HepG2 (cell line): ENCODE data around the gene LEPROT. TPM values are rescaled to one million over a fixed set of nuclear protein-coding genes. Genes with fewer than 3 reads are reported as not detected.

Experiments
- BORCS8-MEF2B ChIP-seq: sonication (generic); formaldehyde crosslinking; IDR thresholded peaks from 2 replicates; pipeline ENCODE4 v1.8.0; 2022; ENCODE audit warnings: mild to moderate bottlenecking, missing genetic modification reagents
- CREM ChIP-seq, 2 experiments: sonication (generic) in 1 of 2; formaldehyde crosslinking in 1 of 2; IDR thresholded peaks; 2 replicates each; pipeline versions ENCODE4 v1.4.0 to v1.6.1; 2016 to 2020; ENCODE audit warnings: antibody characterized with exemption in 1 of 2, mild to moderate bottlenecking in 1 of 2, missing genetic modification reagents in 1 of 2
- DPF2 ChIP-seq: sonication (generic); formaldehyde crosslinking; IDR thresholded peaks from 2 replicates; pipeline ENCODE4 v1.4.0; 2020; ENCODE audit warnings: mild to moderate bottlenecking, low read depth, missing genetic modification reagents, borderline replicate concordance
- EHMT2 ChIP-seq: fragments of 200-600 bp; sonication (generic); IDR thresholded peaks from 2 replicates; pipeline ENCODE4 v1.7.0; 2017; ENCODE audit warnings: antibody characterized with exemption, low read depth, low read length, borderline replicate concordance
- ETV6 ChIP-seq: sonication (generic); formaldehyde crosslinking; conservative IDR thresholded peaks from 2 replicates; pipeline ENCODE4 v1.4.0; 2020; ENCODE audit warnings: missing genetic modification reagents
- GATAD2A ChIP-seq: IDR thresholded peaks from 2 replicates; pipeline ENCODE4 v1.6.1; 2016
- HMG20A ChIP-seq: IDR thresholded peaks from 2 replicates; pipeline ENCODE4 v1.6.1; 2016; ENCODE audit warnings: borderline replicate concordance
- HMG20B ChIP-seq: conservative IDR thresholded peaks from 2 replicates; pipeline ENCODE4 v1.6.1; 2016; ENCODE audit warnings: missing genetic modification reagents, missing compliant biosample characterization
- IKZF1 ChIP-seq: fragments of 450-650 bp; IDR thresholded peaks from 2 replicates; pipeline ENCODE4 v1.7.1; 2016
- NCOA1 ChIP-seq: sonication (generic); formaldehyde crosslinking; IDR thresholded peaks from 2 replicates; pipeline ENCODE4 v1.9.0; 2021; ENCODE audit warnings: missing genetic modification reagents
- NFIC ChIP-seq: IDR thresholded peaks from 2 replicates; pipeline ENCODE4 v1.6.1; 2012; ENCODE audit warnings: mild to moderate bottlenecking, low read length, inconsistent platforms
- RAD21 ChIP-seq: fragments of 450-650 bp; formaldehyde crosslinking; IDR thresholded peaks from 2 replicates; pipeline ENCODE4 v1.5.0; 2020; ENCODE audit warnings: mild to moderate bottlenecking
- RAD51 ChIP-seq: fragments of 450-650 bp; IDR thresholded peaks from 2 replicates; pipeline ENCODE4 v1.6.1; 2016; ENCODE audit warnings: borderline replicate concordance
- SMAD1 ChIP-seq: sonication (generic); formaldehyde crosslinking; IDR thresholded peaks from 2 replicates; pipeline ENCODE4 v1.4.0; 2020; ENCODE audit warnings: missing genetic modification reagents, low read depth, mild to moderate bottlenecking, borderline replicate concordance
- SRF ChIP-seq: IDR thresholded peaks from 2 replicates; pipeline ENCODE4 v1.6.1; 2011; ENCODE audit warnings: mild to moderate bottlenecking, low read depth, low read length, moderate library complexity
- TAF1 ChIP-seq: sonication (generic); formaldehyde crosslinking; IDR thresholded peaks from 2 replicates; pipeline ENCODE4 v1.4.0; 2020; ENCODE audit warnings: missing genetic modification reagents
- TCF7 ChIP-seq: sonication (generic); IDR thresholded peaks from 2 replicates; pipeline ENCODE4 v1.6.1; 2016; ENCODE audit warnings: antibody characterized with exemption, low read depth
- TFDP2 ChIP-seq: sonication (generic); formaldehyde crosslinking; IDR thresholded peaks from 2 replicates; pipeline ENCODE4 v1.4.0; 2020; ENCODE audit warnings: missing genetic modification reagents
- THRA ChIP-seq: sonication (generic); formaldehyde crosslinking; IDR thresholded peaks from 2 replicates; pipeline ENCODE4 v1.4.0; 2020; ENCODE audit warnings: missing genetic modification reagents, borderline replicate concordance
- YEATS2 ChIP-seq: sonication (generic); formaldehyde crosslinking; IDR thresholded peaks from 2 replicates; pipeline ENCODE4 v1.4.0; 2020; ENCODE audit warnings: missing genetic modification reagents, borderline replicate concordance
- ZBTB20 ChIP-seq: sonication (generic); formaldehyde crosslinking; IDR thresholded peaks from 2 replicates; pipeline ENCODE4 v1.8.1; 2023; ENCODE audit warnings: missing genetic modification reagents, low read depth, mild to moderate bottlenecking, borderline replicate concordance
- ZFP36L1 ChIP-seq: sonication (generic); formaldehyde crosslinking; IDR thresholded peaks from 2 replicates; pipeline ENCODE4 v1.8.0; 2022; ENCODE audit warnings: mild to moderate bottlenecking, missing genetic modification reagents, moderate library complexity
- ZNF337 ChIP-seq: sonication (generic); formaldehyde crosslinking; IDR thresholded peaks from 2 replicates; pipeline ENCODE4 v1.5.1; 2020; ENCODE audit warnings: missing genetic modification reagents, low read depth, mild to moderate bottlenecking, borderline replicate concordance
- ZNF567 ChIP-seq: sonication (generic); formaldehyde crosslinking; IDR thresholded peaks from 2 replicates; pipeline ENCODE4 v1.8.1; 2023; ENCODE audit warnings: mild to moderate bottlenecking, missing genetic modification reagents, borderline replicate concordance
- ZNF629 ChIP-seq: sonication (generic); formaldehyde crosslinking; conservative IDR thresholded peaks from 2 replicates; pipeline ENCODE4 v1.5.0; 2020; ENCODE audit warnings: missing genetic modification reagents
- ZNF660 ChIP-seq: sonication (generic); formaldehyde crosslinking; IDR thresholded peaks from 2 replicates; pipeline ENCODE4 v1.5.1; 2020; ENCODE audit warnings: mild to moderate bottlenecking, low read depth, missing genetic modification reagents, borderline replicate concordance
- ZSCAN12 ChIP-seq: sonication (generic); formaldehyde crosslinking; IDR thresholded peaks from 2 replicates; pipeline ENCODE4 v1.9.0; 2021; ENCODE audit warnings: mild to moderate bottlenecking, missing genetic modification reagents
- ZSCAN30 ChIP-seq: sonication (generic); formaldehyde crosslinking; IDR thresholded peaks from 2 replicates; pipeline ENCODE4 v1.5.0; 2020; ENCODE audit warnings: mild to moderate bottlenecking, missing genetic modification reagents
- polyA plus RNA-seq, 8 experiments: library from polyadenylated mRNA; depleted of rRNA in 3 of 8; stranded (reverse) in 7 of 8; unstranded in 1 of 8; fragments of >200 nt; fragmentation: Illumina TruSeq in 4 of 8; extraction: Trizol in 4 of 8; gene quantifications; 2 replicates each; pipeline versions ENCODE4 v1.2.1 to v1.2.3, GENCODE V29; 2011 to 2016; ENCODE audit warnings: low read depth in 4 of 8, missing spikeins in 1 of 8, mixed read lengths in 1 of 8; ENCODE audit not compliant: insufficient read depth in 1 of 8
- total RNA-seq, 5 experiments: library from RNA; depleted of rRNA; stranded (reverse); fragments of >200 nt; fragmentation: Illumina TruSeq; extraction: Trizol; gene quantifications; 2 replicates each; pipeline ENCODE4 v1.2.3, GENCODE V29; 2016; ENCODE audit warnings: low read depth in 1 of 5
- TF ChIP-seq, protein P1 (sequence below): sonication (generic); formaldehyde crosslinking; IDR thresholded peaks from 2 replicates; pipeline ENCODE4 v1.5.0; 2020; ENCODE audit warnings: missing genetic modification reagents, mild to moderate bottlenecking, borderline replicate concordance
- TF ChIP-seq, protein P2 (sequence below): sonication (generic); formaldehyde crosslinking; IDR thresholded peaks from 2 replicates; pipeline ENCODE4 v1.5.1; 2020; ENCODE audit warnings: missing genetic modification reagents, mild to moderate bottlenecking, borderline replicate concordance

Gene LEPROT
- total and polyA plus RNA-seq, 2 of the 13 experiments (the other 11 are each of a cell fraction or from before 2014, with no cell fraction given), result 36.8 to 51.4 TPM

DNA sequence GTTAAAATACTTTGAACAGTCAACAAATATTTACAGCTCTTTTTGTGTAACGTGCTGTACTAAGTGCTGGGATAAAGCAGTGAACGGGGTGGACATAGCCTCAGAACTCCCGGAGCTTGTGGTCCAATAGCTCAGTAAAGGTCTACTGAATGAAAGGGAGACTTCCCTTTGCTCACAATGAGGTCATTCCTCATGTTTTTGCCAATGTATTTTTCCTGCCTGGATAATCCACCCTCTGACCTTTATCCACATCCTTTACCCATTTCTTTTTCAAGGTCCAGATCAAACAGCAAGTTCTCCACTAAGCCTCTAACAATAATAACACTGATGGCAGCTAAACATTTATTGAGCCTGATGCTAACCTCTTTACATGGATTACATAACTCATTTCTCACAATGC is 55.9 kb downstream of the LEPROT start (continued):
- TF ChIP-seq ZFP36L1 (peak; percentile 29; the same call in 1 of the 2 replicates), CREM (IDR thresholded peaks at IDR 0.05) (peak; percentile 48; the same call in 1 of the 2 replicates), CREM (CRISPR knock-in tag; IDR thresholded peaks at IDR 0.05) (no peak), ZBTB20 (CRISPR knock-in tag) (no peak; the same call in 1 of the 2 replicates), RAD21 (CRISPR knock-in tag) (no peak), ZNF337 (CRISPR knock-in tag) (no peak), NFIC (peak; percentile 73; the same call in 1 of the 2 replicates), ZNF629 (0 out of 2 replicates have a peak, but pooled peaks have one; percentile 6), TAF1 (CRISPR knock-in tag) (no peak), YEATS2 (CRISPR knock-in tag) (no peak), SMAD1 (no peak), DPF2 (CRISPR knock-in tag) (peak; percentile 54; the same call in 1 of the 2 replicates), HMG20A (CRISPR knock-in tag) (peak; percentile 80; the same call in 1 of the 2 replicates), BORCS8-MEF2B (CRISPR knock-in tag) (no peak), GATAD2A (CRISPR knock-in tag) (peak; percentile 72), TCF7 (peak; percentile 69), ZSCAN30 (CRISPR knock-in tag) (no peak), NCOA1 (CRISPR knock-in tag) (no peak), TFDP2 (CRISPR knock-in tag) (no peak), RAD51 (no peak), SRF (no peak), EHMT2 (no peak), IKZF1 (no peak), THRA (CRISPR knock-in tag) (peak; percentile 60; the same call in 1 of the 2 replicates), HMG20B (CRISPR knock-in tag) (no peak), ZNF567 (CRISPR knock-in tag) (no peak), ZSCAN12 (no peak), ETV6 (CRISPR knock-in tag) (no peak), ZNF660 (CRISPR knock-in tag) (no peak)
- TF ChIP-seq, protein P1, sequence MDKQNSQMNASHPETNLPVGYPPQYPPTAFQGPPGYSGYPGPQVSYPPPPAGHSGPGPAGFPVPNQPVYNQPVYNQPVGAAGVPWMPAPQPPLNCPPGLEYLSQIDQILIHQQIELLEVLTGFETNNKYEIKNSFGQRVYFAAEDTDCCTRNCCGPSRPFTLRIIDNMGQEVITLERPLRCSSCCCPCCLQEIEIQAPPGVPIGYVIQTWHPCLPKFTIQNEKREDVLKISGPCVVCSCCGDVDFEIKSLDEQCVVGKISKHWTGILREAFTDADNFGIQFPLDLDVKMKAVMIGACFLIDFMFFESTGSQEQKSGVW (CRISPR knock-in tag), result no peak
- TF ChIP-seq, protein P2, sequence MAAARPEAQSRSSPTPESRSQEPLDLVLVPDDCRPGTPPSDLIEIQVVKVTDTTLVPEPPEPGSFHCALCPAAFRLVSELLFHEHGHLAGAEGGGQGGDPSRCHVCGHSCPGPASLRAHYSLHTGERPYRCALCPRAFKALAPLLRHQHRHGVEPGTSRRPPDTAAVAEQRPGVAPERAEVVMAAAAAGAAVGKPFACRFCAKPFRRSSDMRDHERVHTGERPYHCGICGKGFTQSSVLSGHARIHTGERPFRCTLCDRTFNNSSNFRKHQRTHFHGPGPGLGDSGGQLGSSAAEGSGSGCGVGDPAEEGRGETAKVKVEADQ (CRISPR knock-in tag), result no peak
